Body of pancreas (tissue), 4 donors: Measurements from ENCODE around the gene SLC15A2.

Experiments used
- POLR2A ChIP-seq, 3 donors: fragments of 450-650 bp; IDR thresholded peaks; one replicate each; pipeline ENCODE4 v1.6.1; 2016; ENCODE audit warnings: antibody characterized with exemption in 3 of 3, mild to moderate bottlenecking in 2 of 3
- TF ChIP-seq, protein P1 (sequence below), 7 experiments: fragments of 450-650 bp in 4 of 7; fragments of 200-600 bp in 3 of 7; sonication (generic) in 3 of 7; IDR thresholded peaks; one replicate each; pipeline ENCODE4 v1.5.1; 2016 to 2019; ENCODE audit warnings: antibody characterized with exemption in 7 of 7

DNA sequence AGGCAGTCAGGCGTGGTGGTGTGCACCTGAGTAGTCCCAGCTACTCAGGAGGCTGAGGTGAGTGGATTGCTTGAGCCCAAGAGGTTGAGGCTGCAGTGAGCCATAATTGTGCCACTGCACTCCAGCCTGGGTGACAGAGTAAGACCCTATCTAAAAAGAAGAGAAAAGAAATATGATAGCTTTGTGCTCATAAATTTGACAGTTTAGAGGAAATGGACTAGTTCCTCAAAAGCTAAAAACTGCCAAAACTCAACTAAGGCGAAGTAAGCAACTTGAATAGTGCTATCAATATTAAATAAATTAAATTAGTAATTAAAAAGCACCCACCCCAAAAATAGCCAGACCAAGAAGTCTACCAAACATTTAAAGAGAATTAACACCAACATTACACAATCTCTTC lies 24.5 kb upstream of the SLC15A2 start:
- TF ChIP-seq, protein P1, sequence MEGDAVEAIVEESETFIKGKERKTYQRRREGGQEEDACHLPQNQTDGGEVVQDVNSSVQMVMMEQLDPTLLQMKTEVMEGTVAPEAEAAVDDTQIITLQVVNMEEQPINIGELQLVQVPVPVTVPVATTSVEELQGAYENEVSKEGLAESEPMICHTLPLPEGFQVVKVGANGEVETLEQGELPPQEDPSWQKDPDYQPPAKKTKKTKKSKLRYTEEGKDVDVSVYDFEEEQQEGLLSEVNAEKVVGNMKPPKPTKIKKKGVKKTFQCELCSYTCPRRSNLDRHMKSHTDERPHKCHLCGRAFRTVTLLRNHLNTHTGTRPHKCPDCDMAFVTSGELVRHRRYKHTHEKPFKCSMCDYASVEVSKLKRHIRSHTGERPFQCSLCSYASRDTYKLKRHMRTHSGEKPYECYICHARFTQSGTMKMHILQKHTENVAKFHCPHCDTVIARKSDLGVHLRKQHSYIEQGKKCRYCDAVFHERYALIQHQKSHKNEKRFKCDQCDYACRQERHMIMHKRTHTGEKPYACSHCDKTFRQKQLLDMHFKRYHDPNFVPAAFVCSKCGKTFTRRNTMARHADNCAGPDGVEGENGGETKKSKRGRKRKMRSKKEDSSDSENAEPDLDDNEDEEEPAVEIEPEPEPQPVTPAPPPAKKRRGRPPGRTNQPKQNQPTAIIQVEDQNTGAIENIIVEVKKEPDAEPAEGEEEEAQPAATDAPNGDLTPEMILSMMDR (IDR thresholded peaks at IDR 0.05): no peak
- TF ChIP-seq POLR2A (IDR thresholded peaks at IDR 0.05): no peak
